B cell (primary cell): ENCODE data around the gene C5. TPM values are rescaled to one million over a fixed set of nuclear protein-coding genes. Genes with fewer than 3 reads are reported as not detected.

Experiments used
- ATAC-seq: fragments of 200-7000 bp; cut with Tn5 transposase; one replicate; pipeline ENCODE4 v1.10.0; 2021; ENCODE audit warnings: low read depth, mild to moderate bottlenecking, moderate number of reproducible peaks, moderate library complexity
- CTCF ChIA-PET: fragments of 350-600 bp; sonication (Branson Sonifier 250); formaldehyde crosslinking; loops from one replicate; lab custom pipeline; 2021; ENCODE audit warnings: antibody characterized with exemption, inconsistent platforms; lab: Charles Lee
- POLR2A ChIA-PET: fragments of 350-600 bp; sonication (Branson Sonifier 250); formaldehyde crosslinking; loops from one replicate; lab custom pipeline; 2021; ENCODE audit warnings: antibody characterized with exemption; lab: Charles Lee
- DNase-seq: peaks from one replicate; pipeline ENCODE4 v3.0.0; 2013
- H2AFZ ChIP-seq: 2 replicates; pipeline ENCODE4 v1.6.1; 2012; ENCODE audit warnings: mild to moderate bottlenecking, low read depth, low read length; ENCODE audit not compliant: insufficient read depth, poor library complexity, severe bottlenecking
- H3K27ac ChIP-seq, 2 donors: 1 replicate in 1 of 2; 2 replicates in 1 of 2; pipeline ENCODE4 v1.5.1; 2012 to 2013; ENCODE audit warnings: low read length in 2 of 2, mild to moderate bottlenecking in 2 of 2, moderate library complexity in 1 of 2
- H3K27me3 ChIP-seq, 4 experiments: fragments of 200-600 bp in 1 of 4; sonication (generic) in 1 of 4; replicated peaks in 1 of 4; 1 replicate in 2 of 4; 2 replicates in 2 of 4; pipeline versions ENCODE4 v1.6.1 to v1.7.0; 2013 to 2016; ENCODE audit warnings: low read length in 3 of 4, mild to moderate bottlenecking in 2 of 4, mixed read lengths in 1 of 4, moderate library complexity in 1 of 4; ENCODE audit not compliant: insufficient read depth in 4 of 4, control insufficient read depth in 3 of 4; ENCODE audit errors: control extremely low read depth in 1 of 4
- H3K36me3 ChIP-seq, 2 experiments: replicated peaks in 1 of 2; 1 replicate in 1 of 2; 2 replicates in 1 of 2; pipeline versions ENCODE4 v1.6.1 to v1.7.1; 2013; ENCODE audit warnings: low read length in 1 of 2; ENCODE audit not compliant: insufficient read depth in 2 of 2, control insufficient read depth in 1 of 2; ENCODE audit errors: control extremely low read depth in 1 of 2, extremely low read depth in 1 of 2
- H3K4me1 ChIP-seq, 2 donors: fragments of 200-600 bp in 1 of 2; sonication (generic) in 1 of 2; 1 replicate in 1 of 2; 2 replicates in 1 of 2; pipeline versions ENCODE4 v1.5.1 to v1.6.1; 2013 to 2017; ENCODE audit warnings: low read length in 2 of 2; ENCODE audit not compliant: control insufficient read depth in 2 of 2, insufficient read depth in 2 of 2
- H3K4me2 ChIP-seq: replicated peaks from 2 replicates; pipeline ENCODE3; 2012; ENCODE audit warnings: mild to moderate bottlenecking, low read depth, low read length; ENCODE audit not compliant: poor library complexity, severe bottlenecking
- H3K4me3 ChIP-seq, 5 experiments: fragments of 200-600 bp in 1 of 5; sonication (generic) in 1 of 5; 1 replicate in 3 of 5; 2 replicates in 2 of 5; pipeline versions ENCODE4 v1.5.1 to v1.7.0; 2011 to 2016; ENCODE audit warnings: low read length in 4 of 5, mild to moderate bottlenecking in 4 of 5, low read depth in 2 of 5, control low read depth in 1 of 5, moderate library complexity in 1 of 5; ENCODE audit not compliant: insufficient read depth in 1 of 5; ENCODE audit errors: control extremely low read depth in 1 of 5, extremely low read depth in 1 of 5
- H3K79me2 ChIP-seq: fragments of 200-600 bp; sonication (generic); one replicate; pipeline ENCODE4 v1.6.0; 2016; ENCODE audit warnings: low read length; ENCODE audit not compliant: control insufficient read depth, insufficient read depth
- H3K9ac ChIP-seq: fragments of 200-600 bp; sonication (generic); 2 replicates; pipeline ENCODE4 v1.6.1; 2017; ENCODE audit warnings: mild to moderate bottlenecking, low read length, moderate library complexity
- H3K9me3 ChIP-seq, 3 donors: one replicate each; pipeline versions ENCODE4 v1.6.1 to v1.7.1; 2013; ENCODE audit warnings: low read length in 2 of 3; ENCODE audit not compliant: control insufficient read depth in 2 of 3, insufficient read depth in 1 of 3; ENCODE audit errors: control extremely low read depth in 1 of 3
- H4K20me1 ChIP-seq: 2 replicates; pipeline ENCODE4 v1.6.0; 2012; ENCODE audit warnings: mild to moderate bottlenecking, low read length; ENCODE audit not compliant: insufficient read depth, control insufficient read depth, poor library complexity, severe bottlenecking
- H3K27ac Mint-ChIP-seq: one replicate; pipeline ENCODE4 v1.8.0; 2021; ENCODE audit warnings: mixed read lengths
- H3K27me3 Mint-ChIP-seq: one replicate; pipeline ENCODE4 v1.8.0; 2021; ENCODE audit warnings: mixed read lengths
- H3K4me1 Mint-ChIP-seq: one replicate; pipeline ENCODE4 v1.8.0; 2021; ENCODE audit warnings: mixed read lengths
- H3K4me3 Mint-ChIP-seq: one replicate; pipeline ENCODE4 v1.8.0; 2021; ENCODE audit warnings: mixed read lengths
- H3K9me3 Mint-ChIP-seq: one replicate; pipeline ENCODE4 v1.8.0; 2022; ENCODE audit warnings: mixed read lengths; ENCODE audit not compliant: insufficient read depth
- EZH2 ChIP-seq: IDR thresholded peaks from 2 replicates; pipeline ENCODE4 v1.6.1; 2012; ENCODE audit warnings: borderline replicate concordance, low read depth, mild to moderate bottlenecking, moderate library complexity, low read length; ENCODE audit not compliant: insufficient read depth, poor library complexity, severe bottlenecking
- WGBS: methylation state at CpG from one replicate; pipeline ENCODE4 v1.1.5; 2013; ENCODE audit warnings: missing lambda C conversion rate; ENCODE audit not compliant: insufficient coverage; 5-methylcytosine and 5-hydroxymethylcytosine counted together
- intact Hi-C: fragments of 100-400 bp; cut with micrococcal nuclease; formaldehyde crosslinking; loops from one replicate; pipeline ENCODE4 v1.10.0; 2022
- polyA plus RNA-seq: library from polyadenylated mRNA; depleted of rRNA; stranded (reverse); fragments of >200 nt; gene quantifications from 2 replicates; pipeline ENCODE4 v1.2.3, GENCODE V29; 2012
- total RNA-seq, 2 donors: library from RNA; stranded (reverse); fragments of 120-200 nt in 1 of 2; gene quantifications; 1 replicate in 1 of 2; 2 replicates in 1 of 2; pipeline versions ENCODE4 v1.2.3 to v1.2.4, GENCODE V29; 2013 to 2022
- TF ChIP-seq, protein P1 (sequence below): fragments of 200-600 bp; IDR thresholded peaks from one replicate; pipeline ENCODE4 v1.8.0; 2022; ENCODE audit warnings: antibody characterized with exemption, mild to moderate bottlenecking

The C5 gene
- total and polyA plus RNA-seq, 2 donors (not counting 1 experiment from before 2014, with no cell fraction given) = 2.7 to 10.4 TPM

DNA sequence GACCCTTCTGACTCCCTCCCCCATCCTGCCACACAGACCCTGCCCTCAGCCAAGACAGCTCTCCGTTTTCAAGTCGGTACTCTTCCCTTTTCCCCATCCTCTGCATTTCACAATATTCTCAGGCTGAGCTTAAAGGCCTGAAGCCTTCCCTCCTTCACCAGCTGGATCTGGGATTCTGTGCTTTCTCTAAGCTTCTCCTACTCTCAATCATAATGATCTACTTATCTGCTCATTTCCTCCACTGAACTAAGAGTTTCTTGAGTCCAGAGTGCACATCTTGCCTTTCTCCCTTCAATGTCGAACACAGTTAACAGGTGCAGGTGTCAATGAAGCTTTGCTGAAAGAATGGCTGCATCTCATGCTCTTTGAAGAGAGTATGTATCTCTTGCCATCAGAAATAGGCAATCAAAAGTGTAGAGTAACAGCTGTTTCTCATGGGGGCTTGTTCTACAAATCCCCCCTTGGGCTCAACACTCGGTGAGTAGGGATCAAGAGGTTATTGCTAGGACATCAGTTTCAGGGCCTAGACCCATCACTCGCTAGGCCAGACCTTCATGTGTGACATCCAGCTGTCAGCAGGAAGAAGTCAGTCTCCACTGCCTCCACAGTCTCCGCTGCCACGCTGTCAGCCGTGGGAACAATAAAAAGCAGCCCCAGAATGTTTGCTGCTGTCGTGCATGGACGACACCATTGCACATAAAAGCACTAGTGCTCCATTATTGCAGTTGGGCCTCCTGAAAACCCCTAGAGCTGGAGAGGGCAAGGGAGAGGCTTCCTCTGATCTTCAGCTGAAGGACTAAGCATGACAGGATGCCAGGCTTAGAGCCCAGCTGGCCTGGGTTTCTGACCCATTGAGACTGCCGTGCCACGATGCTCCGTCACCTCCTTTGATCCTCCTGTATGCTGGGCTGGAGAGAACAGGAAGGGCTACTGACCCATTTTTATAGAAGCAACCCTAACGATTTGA, 147.2 kb downstream of the C5 start:
- Mint-ChIP-seq H3K9me3 (no peaks in the 10 kb centered on the region), H3K4me1 (peaks cover 54% of the 10 kb centered on the region), H3K4me3 (peak overlapping the region; percentile 48), H3K27ac (peak overlapping the region; percentile 76), H3K27me3 (no peaks in the 10 kb centered on the region)
- peak; percentile 50 for DNase-seq
- Histone ChIP-seq H3K79me2 (no peaks in the 10 kb centered on the region), H3K9ac (peak overlapping the region; percentile 8), H3K36me3 (peaks cover 0 to 1% of the 10 kb centered on the region in 2 experiments), H3K27me3 (no peaks in the 10 kb centered on the region), H3K4me2 (peak overlapping the region; percentile 53), H3K9me3 (peaks cover 0 to 9% (median 0%) of the 10 kb centered on the region in 3 donors), H3K27ac (peak overlapping the region; percentile 76 to 77), H3K4me3 (no peak overlapping the region), H2AFZ (peak overlapping the region; percentile 50), H3K4me1 (peaks cover 53 to 57% of the 10 kb centered on the region in 2 donors), H4K20me1 (no peaks in the 10 kb centered on the region)
- no peak for TF ChIP-seq EZH2
- TF ChIP-seq, protein P1, sequence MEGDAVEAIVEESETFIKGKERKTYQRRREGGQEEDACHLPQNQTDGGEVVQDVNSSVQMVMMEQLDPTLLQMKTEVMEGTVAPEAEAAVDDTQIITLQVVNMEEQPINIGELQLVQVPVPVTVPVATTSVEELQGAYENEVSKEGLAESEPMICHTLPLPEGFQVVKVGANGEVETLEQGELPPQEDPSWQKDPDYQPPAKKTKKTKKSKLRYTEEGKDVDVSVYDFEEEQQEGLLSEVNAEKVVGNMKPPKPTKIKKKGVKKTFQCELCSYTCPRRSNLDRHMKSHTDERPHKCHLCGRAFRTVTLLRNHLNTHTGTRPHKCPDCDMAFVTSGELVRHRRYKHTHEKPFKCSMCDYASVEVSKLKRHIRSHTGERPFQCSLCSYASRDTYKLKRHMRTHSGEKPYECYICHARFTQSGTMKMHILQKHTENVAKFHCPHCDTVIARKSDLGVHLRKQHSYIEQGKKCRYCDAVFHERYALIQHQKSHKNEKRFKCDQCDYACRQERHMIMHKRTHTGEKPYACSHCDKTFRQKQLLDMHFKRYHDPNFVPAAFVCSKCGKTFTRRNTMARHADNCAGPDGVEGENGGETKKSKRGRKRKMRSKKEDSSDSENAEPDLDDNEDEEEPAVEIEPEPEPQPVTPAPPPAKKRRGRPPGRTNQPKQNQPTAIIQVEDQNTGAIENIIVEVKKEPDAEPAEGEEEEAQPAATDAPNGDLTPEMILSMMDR = no peak
- 33% methylated on average over 8 of the region's 14 CpGs for WGBS
- POLR2A ChIA-PET = interaction anchor here (1.3 kb wide), 1 partner anchor 10 kb away, joined by 3 read pairs; no protein-coding TSS in a partner anchor
- CTCF ChIA-PET = interaction anchor here (1.8 to 2.0 kb wide), 3 partner anchors 10 to 34 kb away, joined by 7 to 12 read pairs (median 8); no protein-coding TSS in a partner anchor
- no peak for ATAC-seq
- intact Hi-C loops = no loop called here

Other genes starting within 250 kb of the C5 start
- gene PSMD5, start 207.4 kb downstream of the C5 start, total RNA-seq = 25.3 and 26.8 TPM in 2 replicates
- 7.4 and 12.5 TPM in 2 replicates for gene PSMD5, start 207.4 kb downstream of the C5 start, polyA plus RNA-seq
- gene PHF19, start 173.1 kb downstream of the C5 start, total RNA-seq = 20.9 and 26.0 TPM in 2 replicates
- 17.0 and 26.5 TPM in 2 replicates for gene PHF19, start 173.1 kb downstream of the C5 start, polyA plus RNA-seq
- 12.2 and 13.1 TPM in 2 replicates for gene TRAF1, start 123.5 kb downstream of the C5 start, total RNA-seq
- gene TRAF1, start 123.5 kb downstream of the C5 start, polyA plus RNA-seq = 19.5 and 23.0 TPM in 2 replicates
- gene CNTRL, start 24.7 kb upstream of the C5 start, total RNA-seq = 146 and 150 TPM in 2 replicates
- gene CNTRL, start 24.7 kb upstream of the C5 start, polyA plus RNA-seq = 40.0 and 67.5 TPM in 2 replicates
- 50.9 and 52.6 TPM in 2 replicates for gene RAB14, start 151.6 kb upstream of the C5 start, total RNA-seq
- gene RAB14, start 151.6 kb upstream of the C5 start, polyA plus RNA-seq = 20.4 and 31.1 TPM in 2 replicates
- gene GSN, start 217.9 kb upstream of the C5 start, total RNA-seq = 45.4 and 45.9 TPM in 2 replicates
- 29.3 and 38.4 TPM in 2 replicates for gene GSN, start 217.9 kb upstream of the C5 start, polyA plus RNA-seq